Measurements from ENCODE around the gene MTMR12.

- TF ChIP-seq CREB1 (IDR thresholded peaks at IDR 0.05; ENCODE audit: low read depth), result no peak
- no peak for TF ChIP-seq TAF1 (IDR thresholded peaks at IDR 0.05; ENCODE audit: low read depth)
- TF ChIP-seq RAD21 (IDR thresholded peaks at IDR 0.05; ENCODE audit: low read depth), result no peak
- TF ChIP-seq YY1 (IDR thresholded peaks at IDR 0.05; ENCODE audit: low read depth), result no peak
- TF ChIP-seq MAX (IDR thresholded peaks at IDR 0.05), result no peak
- no peak for TF ChIP-seq FOXM1 (IDR thresholded peaks at IDR 0.05; ENCODE audit: borderline replicate concordance, low read depth)
- no peak for TF ChIP-seq REST (IDR thresholded peaks at IDR 0.05; ENCODE audit: low read depth)
Observed at GRCh38 chr5:32302835-32303754, 9.6 kb downstream of the MTMR12 start.

Data from Ishikawa (cell line).